Activated T-helper 1 cell treated with Interleukin-2 at 50 U/mL for 16 hours (primary cell): ENCODE measurements around the gene GINM1.

Experiments used
- DNase-seq: peaks from one replicate; pipeline ENCODE4 v3.0.0-alpha.2; 2020; ENCODE audit warnings: low read depth

Gene GINM1

DNA sequence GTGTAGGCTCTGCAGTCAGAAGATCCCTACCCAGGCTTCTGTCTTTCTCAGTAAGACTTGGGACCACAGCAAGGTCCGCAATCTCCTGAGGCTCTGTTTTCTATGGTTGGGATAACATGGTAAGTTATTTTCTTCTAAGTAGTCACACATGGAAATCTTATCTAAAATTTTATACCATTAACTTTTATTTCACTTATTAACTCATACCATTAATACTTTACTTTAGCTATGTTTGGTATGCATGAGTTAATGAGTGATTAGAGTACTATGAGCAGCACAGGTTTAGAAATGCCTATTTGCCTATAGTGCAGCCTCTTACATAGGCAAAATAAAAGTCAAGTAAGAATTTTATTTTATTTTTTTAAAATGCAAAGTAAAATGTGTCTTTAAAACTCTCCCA, 27.2 kb downstream of the GINM1 start:
- DNase-seq, result no peak

DNA sequence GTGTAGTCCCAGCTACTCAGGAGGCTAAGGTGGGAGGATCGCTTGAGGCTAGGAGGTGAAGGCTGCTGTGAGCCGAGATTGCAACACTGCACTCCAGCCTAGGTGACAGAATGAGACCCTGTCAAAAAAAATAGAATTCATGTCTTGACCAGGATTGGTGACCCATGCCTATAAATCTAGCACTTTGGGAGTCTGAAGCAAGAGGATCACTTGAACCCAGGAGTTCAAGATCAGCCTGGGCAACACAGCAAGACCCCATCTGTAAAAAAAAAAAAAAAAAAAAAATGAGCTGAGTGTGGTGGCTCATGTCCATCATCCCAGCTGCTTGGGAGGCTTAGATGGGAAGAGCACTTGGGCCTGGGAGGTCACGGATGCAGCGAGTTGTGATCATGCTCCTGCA, 34.3 kb downstream of the GINM1 start:
- no peak for DNase-seq

DNA sequence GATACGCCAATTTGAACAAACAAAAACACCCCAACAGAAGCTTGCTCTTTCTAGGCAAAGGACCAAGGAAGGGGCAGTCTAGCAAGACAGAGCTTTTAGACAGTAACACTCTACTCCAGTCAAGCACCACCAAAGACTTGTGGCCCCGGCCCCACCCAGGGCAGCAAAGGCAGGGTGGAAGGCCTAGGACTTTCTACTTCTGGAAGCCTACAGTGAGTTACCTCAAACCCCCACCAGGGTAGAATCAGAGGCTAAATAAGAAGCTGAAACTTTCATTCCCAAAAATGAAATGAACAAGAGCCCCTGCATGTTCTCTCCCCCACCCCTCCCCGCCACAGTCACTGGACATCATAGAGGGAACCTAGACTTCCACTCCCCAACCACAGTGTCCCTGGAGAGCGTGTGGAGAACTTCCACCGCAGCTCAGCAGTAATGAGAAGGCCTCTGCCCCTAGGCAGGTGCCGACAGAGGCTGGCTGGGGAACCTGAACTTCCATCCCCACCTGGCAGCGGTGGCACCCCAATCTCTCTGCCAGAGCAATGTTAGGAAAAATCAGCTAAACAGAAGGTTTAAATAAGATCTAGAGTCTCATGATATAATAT, 42.3 kb downstream of the GINM1 start:
- DNase-seq, result no peak

DNA sequence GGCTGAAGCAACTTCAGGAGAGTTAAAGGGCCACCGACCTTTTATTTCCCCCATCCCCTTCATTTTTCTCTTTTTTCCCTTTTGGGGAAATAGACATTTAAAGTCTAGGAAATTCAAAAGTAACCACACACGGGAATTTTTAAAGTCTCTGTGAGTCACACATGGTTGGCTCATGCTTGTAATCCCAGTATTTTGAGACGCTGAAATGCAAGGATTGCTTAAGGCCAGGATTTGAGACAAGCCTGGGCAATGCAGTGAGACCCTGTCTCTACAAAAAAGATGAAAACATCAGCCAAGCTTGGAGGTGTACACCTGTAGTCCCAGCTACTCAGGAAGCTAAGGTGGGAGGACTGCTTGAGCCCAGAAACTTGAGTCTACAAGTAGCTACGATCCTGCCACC, 48.2 kb downstream of the GINM1 start:
- DNase-seq, result no peak

DNA sequence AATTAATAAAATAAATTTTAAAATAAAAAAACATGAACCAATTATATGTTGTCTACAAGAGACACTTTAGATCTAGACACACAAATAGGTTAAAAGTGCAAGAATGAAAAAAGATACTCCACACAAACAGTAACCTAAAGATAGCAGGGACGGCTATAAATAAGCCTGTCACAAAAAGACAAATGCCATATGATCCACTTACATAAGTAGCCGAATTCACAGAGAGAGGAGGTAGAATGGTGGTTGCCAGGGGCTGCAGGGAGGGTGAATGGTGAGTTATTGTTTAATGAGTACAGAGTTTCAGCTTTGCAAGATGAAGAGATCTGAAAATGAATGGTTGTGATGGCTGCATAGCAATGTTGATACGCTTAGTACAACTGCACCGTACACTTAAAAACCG, 49.6 kb downstream of the GINM1 start:
- no peak for DNase-seq

DNA sequence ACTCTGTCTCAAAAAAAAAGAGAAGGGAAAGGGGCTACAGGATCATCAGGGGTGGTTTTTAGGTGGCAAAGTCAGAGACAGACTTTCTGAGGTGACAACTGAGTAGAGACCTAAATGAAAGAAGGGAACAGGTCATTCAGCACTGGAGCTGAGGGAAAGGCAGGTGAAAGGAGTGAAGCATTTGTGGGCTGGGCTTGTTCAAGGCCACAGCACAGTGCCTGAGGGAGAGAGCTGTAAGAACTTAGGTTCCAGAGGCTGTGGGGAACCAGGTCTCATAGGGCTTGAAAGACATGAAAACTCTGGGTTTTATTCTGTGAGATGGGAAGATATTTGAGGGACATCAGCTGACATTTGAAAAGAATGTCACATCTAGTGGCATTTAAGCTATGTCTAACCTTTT, 61.5 kb downstream of the GINM1 start:
- DNase-seq, result no peak

DNA sequence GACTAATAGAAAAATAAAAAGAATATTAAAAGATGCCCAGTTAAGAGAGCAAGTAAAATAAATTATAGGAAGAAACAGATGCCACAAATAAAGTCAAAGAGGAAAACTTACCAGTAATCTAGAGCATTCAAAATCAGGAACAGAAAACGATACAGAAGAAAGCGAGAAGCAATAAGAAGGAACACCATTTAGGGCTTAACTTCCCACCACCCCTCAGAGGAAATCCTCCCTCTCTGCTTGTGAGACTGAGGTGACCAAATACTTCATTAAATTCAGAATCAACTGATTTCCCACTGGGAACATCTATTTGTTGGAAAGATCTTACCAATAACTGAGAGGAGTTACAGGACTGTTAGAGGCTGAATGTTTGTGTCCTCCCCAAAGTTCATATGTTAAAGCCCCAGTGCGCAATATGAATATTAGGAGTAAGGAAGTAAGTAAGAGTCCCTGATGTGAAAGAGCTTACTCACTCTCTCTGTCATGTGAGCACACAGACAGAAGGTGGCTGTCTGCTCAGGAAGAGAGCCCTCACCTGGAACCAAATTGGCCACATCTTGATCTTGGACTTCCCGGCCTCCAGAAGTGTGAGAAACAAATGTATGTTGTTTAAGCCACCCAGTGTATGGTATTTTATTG, 62.8 kb downstream of the GINM1 start:
- DNase-seq, result no peak

GRCh38 chr6:149634315-149634714, 68.1 kb downstream of the GINM1 start:
- DNase-seq, result no peak

- no peak for DNase-seq
Observed at GRCh38 chr6:149636124-149636523, 69.9 kb downstream of the GINM1 start.
